B cell (primary cell): Measurements from ENCODE around the gene EIF3L. TPM values are rescaled to one million over a fixed set of nuclear protein-coding genes. Genes with fewer than 3 reads are reported as not detected.

Source experiments
- ATAC-seq: fragments of 200-7000 bp; cut with Tn5 transposase; one replicate; pipeline ENCODE4 v1.10.0; 2021; ENCODE audit warnings: low read depth, mild to moderate bottlenecking, moderate number of reproducible peaks, moderate library complexity
- CTCF ChIA-PET: fragments of 350-600 bp; sonication (Branson Sonifier 250); formaldehyde crosslinking; loops from one replicate; lab custom pipeline; 2021; ENCODE audit warnings: antibody characterized with exemption, inconsistent platforms; lab: Charles Lee
- POLR2A ChIA-PET: fragments of 350-600 bp; sonication (Branson Sonifier 250); formaldehyde crosslinking; loops from one replicate; lab custom pipeline; 2021; ENCODE audit warnings: antibody characterized with exemption; lab: Charles Lee
- DNase-seq: peaks from one replicate; pipeline ENCODE4 v3.0.0; 2013
- H2AFZ ChIP-seq: 2 replicates; pipeline ENCODE4 v1.6.1; 2012; ENCODE audit warnings: mild to moderate bottlenecking, low read depth, low read length; ENCODE audit not compliant: insufficient read depth, poor library complexity, severe bottlenecking
- H3K27ac ChIP-seq, 2 donors: 1 replicate in 1 of 2; 2 replicates in 1 of 2; pipeline ENCODE4 v1.5.1; 2012 to 2013; ENCODE audit warnings: low read length in 2 of 2, mild to moderate bottlenecking in 2 of 2, moderate library complexity in 1 of 2
- H3K27me3 ChIP-seq, 4 experiments: fragments of 200-600 bp in 1 of 4; sonication (generic) in 1 of 4; replicated peaks in 1 of 4; 1 replicate in 2 of 4; 2 replicates in 2 of 4; pipeline versions ENCODE4 v1.6.1 to v1.7.0; 2013 to 2016; ENCODE audit warnings: low read length in 3 of 4, mild to moderate bottlenecking in 2 of 4, mixed read lengths in 1 of 4, moderate library complexity in 1 of 4; ENCODE audit not compliant: insufficient read depth in 4 of 4, control insufficient read depth in 3 of 4; ENCODE audit errors: control extremely low read depth in 1 of 4
- H3K36me3 ChIP-seq, 2 experiments: replicated peaks in 1 of 2; 1 replicate in 1 of 2; 2 replicates in 1 of 2; pipeline versions ENCODE4 v1.6.1 to v1.7.1; 2013; ENCODE audit warnings: low read length in 1 of 2; ENCODE audit not compliant: insufficient read depth in 2 of 2, control insufficient read depth in 1 of 2; ENCODE audit errors: control extremely low read depth in 1 of 2, extremely low read depth in 1 of 2
- H3K4me1 ChIP-seq, 2 donors: fragments of 200-600 bp in 1 of 2; sonication (generic) in 1 of 2; 1 replicate in 1 of 2; 2 replicates in 1 of 2; pipeline versions ENCODE4 v1.5.1 to v1.6.1; 2013 to 2017; ENCODE audit warnings: low read length in 2 of 2; ENCODE audit not compliant: control insufficient read depth in 2 of 2, insufficient read depth in 2 of 2
- H3K4me2 ChIP-seq: replicated peaks from 2 replicates; pipeline ENCODE3; 2012; ENCODE audit warnings: mild to moderate bottlenecking, low read depth, low read length; ENCODE audit not compliant: poor library complexity, severe bottlenecking
- H3K4me3 ChIP-seq, 5 experiments: fragments of 200-600 bp in 1 of 5; sonication (generic) in 1 of 5; 1 replicate in 3 of 5; 2 replicates in 2 of 5; pipeline versions ENCODE4 v1.5.1 to v1.7.0; 2011 to 2016; ENCODE audit warnings: low read length in 4 of 5, mild to moderate bottlenecking in 4 of 5, low read depth in 2 of 5, control low read depth in 1 of 5, moderate library complexity in 1 of 5; ENCODE audit not compliant: insufficient read depth in 1 of 5; ENCODE audit errors: control extremely low read depth in 1 of 5, extremely low read depth in 1 of 5
- H3K79me2 ChIP-seq: fragments of 200-600 bp; sonication (generic); one replicate; pipeline ENCODE4 v1.6.0; 2016; ENCODE audit warnings: low read length; ENCODE audit not compliant: control insufficient read depth, insufficient read depth
- H3K9ac ChIP-seq: fragments of 200-600 bp; sonication (generic); 2 replicates; pipeline ENCODE4 v1.6.1; 2017; ENCODE audit warnings: mild to moderate bottlenecking, low read length, moderate library complexity
- H3K9me3 ChIP-seq, 3 donors: one replicate each; pipeline versions ENCODE4 v1.6.1 to v1.7.1; 2013; ENCODE audit warnings: low read length in 2 of 3; ENCODE audit not compliant: control insufficient read depth in 2 of 3, insufficient read depth in 1 of 3; ENCODE audit errors: control extremely low read depth in 1 of 3
- H4K20me1 ChIP-seq: 2 replicates; pipeline ENCODE4 v1.6.0; 2012; ENCODE audit warnings: mild to moderate bottlenecking, low read length; ENCODE audit not compliant: insufficient read depth, control insufficient read depth, poor library complexity, severe bottlenecking
- H3K27ac Mint-ChIP-seq: one replicate; pipeline ENCODE4 v1.8.0; 2021; ENCODE audit warnings: mixed read lengths
- H3K27me3 Mint-ChIP-seq: one replicate; pipeline ENCODE4 v1.8.0; 2021; ENCODE audit warnings: mixed read lengths
- H3K4me1 Mint-ChIP-seq: one replicate; pipeline ENCODE4 v1.8.0; 2021; ENCODE audit warnings: mixed read lengths
- H3K4me3 Mint-ChIP-seq: one replicate; pipeline ENCODE4 v1.8.0; 2021; ENCODE audit warnings: mixed read lengths
- H3K9me3 Mint-ChIP-seq: one replicate; pipeline ENCODE4 v1.8.0; 2022; ENCODE audit warnings: mixed read lengths; ENCODE audit not compliant: insufficient read depth
- EZH2 ChIP-seq: IDR thresholded peaks from 2 replicates; pipeline ENCODE4 v1.6.1; 2012; ENCODE audit warnings: borderline replicate concordance, low read depth, mild to moderate bottlenecking, moderate library complexity, low read length; ENCODE audit not compliant: insufficient read depth, poor library complexity, severe bottlenecking
- WGBS: methylation state at CpG from one replicate; pipeline ENCODE4 v1.1.5; 2013; ENCODE audit warnings: missing lambda C conversion rate; ENCODE audit not compliant: insufficient coverage; 5-methylcytosine and 5-hydroxymethylcytosine counted together
- intact Hi-C: fragments of 100-400 bp; cut with micrococcal nuclease; formaldehyde crosslinking; loops from one replicate; pipeline ENCODE4 v1.10.0; 2022
- polyA plus RNA-seq: library from polyadenylated mRNA; depleted of rRNA; stranded (reverse); fragments of >200 nt; gene quantifications from 2 replicates; pipeline ENCODE4 v1.2.3, GENCODE V29; 2012
- total RNA-seq, 2 donors: library from RNA; stranded (reverse); fragments of 120-200 nt in 1 of 2; gene quantifications; 1 replicate in 1 of 2; 2 replicates in 1 of 2; pipeline versions ENCODE4 v1.2.3 to v1.2.4, GENCODE V29; 2013 to 2022
- TF ChIP-seq, protein P1 (sequence below): fragments of 200-600 bp; IDR thresholded peaks from one replicate; pipeline ENCODE4 v1.8.0; 2022; ENCODE audit warnings: antibody characterized with exemption, mild to moderate bottlenecking

EIF3L gene
- total and polyA plus RNA-seq, 2 donors (not counting 1 experiment from before 2014, with no cell fraction given), result 430 to 560 TPM

DNA sequence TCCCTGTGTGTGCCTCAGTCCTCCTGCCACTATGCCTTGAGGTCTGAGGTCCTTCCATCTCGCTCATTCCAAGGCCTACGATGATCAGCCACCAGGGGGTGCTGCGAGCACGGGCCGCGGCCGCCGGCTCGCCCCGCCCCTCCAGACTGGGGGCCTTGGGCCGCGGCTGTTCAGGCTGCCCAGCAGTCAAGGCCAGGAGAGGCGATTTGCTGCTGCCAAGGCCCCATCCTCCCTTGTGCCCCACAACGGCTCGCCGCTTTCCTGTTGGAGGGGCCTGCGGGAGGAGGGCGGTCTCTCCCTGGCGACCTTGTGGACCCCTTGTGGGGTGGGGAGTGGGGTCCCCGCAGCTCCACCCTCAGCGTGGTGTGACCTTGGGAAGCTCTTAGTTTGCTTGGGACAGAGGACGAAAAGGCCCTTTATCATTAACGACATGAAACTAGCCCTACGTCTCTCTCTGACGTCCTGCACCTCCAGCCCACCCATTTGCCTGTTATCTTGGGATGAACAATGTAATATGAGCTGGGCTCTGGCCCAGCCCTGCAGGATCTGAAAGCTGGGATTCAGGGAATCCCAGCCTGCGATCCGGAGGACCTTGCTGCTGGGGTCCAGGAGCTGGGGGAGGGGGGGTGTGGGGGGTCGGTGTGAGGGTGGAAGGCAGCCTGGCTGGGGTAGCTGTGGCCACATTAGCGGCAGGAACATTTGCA lies 31.4 kb upstream of the EIF3L start:
- WGBS, result 3% methylated on average over 18 of the region's 29 CpGs
- peaks cover 10% of the 10 kb centered on the region for H3K4me1 Mint-ChIP-seq
- H3K36me3 ChIP-seq, result no peaks in the 10 kb centered on the region
- ATAC-seq (peak; percentile 90), DNase-seq (peak; percentile 86)
- peak overlapping the region; percentile 82 for H3K4me3 Mint-ChIP-seq
- no peaks in the 10 kb centered on the region for H3K79me2 ChIP-seq
- peaks cover 19 to 20% of the 10 kb centered on the region in 2 donors for H3K4me1 ChIP-seq
- H3K4me3 ChIP-seq, result peak overlapping the region in 4 of 5 experiments; percentile 29 to 51 (median 40)
- peaks cover 0 to 4% (median 0%) of the 10 kb centered on the region in 3 donors for H3K9me3 ChIP-seq
- no peaks in the 10 kb centered on the region for H4K20me1 ChIP-seq
- no peak overlapping the region for H3K27ac Mint-ChIP-seq
- no peak for TF ChIP-seq EZH2
- TF ChIP-seq, protein P1, sequence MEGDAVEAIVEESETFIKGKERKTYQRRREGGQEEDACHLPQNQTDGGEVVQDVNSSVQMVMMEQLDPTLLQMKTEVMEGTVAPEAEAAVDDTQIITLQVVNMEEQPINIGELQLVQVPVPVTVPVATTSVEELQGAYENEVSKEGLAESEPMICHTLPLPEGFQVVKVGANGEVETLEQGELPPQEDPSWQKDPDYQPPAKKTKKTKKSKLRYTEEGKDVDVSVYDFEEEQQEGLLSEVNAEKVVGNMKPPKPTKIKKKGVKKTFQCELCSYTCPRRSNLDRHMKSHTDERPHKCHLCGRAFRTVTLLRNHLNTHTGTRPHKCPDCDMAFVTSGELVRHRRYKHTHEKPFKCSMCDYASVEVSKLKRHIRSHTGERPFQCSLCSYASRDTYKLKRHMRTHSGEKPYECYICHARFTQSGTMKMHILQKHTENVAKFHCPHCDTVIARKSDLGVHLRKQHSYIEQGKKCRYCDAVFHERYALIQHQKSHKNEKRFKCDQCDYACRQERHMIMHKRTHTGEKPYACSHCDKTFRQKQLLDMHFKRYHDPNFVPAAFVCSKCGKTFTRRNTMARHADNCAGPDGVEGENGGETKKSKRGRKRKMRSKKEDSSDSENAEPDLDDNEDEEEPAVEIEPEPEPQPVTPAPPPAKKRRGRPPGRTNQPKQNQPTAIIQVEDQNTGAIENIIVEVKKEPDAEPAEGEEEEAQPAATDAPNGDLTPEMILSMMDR, result peak; percentile 90
- peak overlapping the region; percentile 86 for H3K4me2 ChIP-seq
- peak overlapping the region; percentile 95 for H2AFZ ChIP-seq
- H3K27me3 ChIP-seq, result peaks cover 0 to 44% (median 9%) of the 10 kb centered on the region in 4 experiments
- ChIA-PET POLR2A (interaction anchor here (0.6 to 0.9 kb wide), 2 partner anchors 13 to 46 kb away, joined by 3 to 4 read pairs; a partner anchor contains a TSS), CTCF (interaction anchor here (0.6 to 6.0 kb wide), 25 partner anchors 9 to 949 kb away, joined by 3 to 177 read pairs (median 5); partner anchors contain the start of genes ANKRD54, C22orf23, EIF3L and GCAT)
- H3K27me3 Mint-ChIP-seq, result peaks cover 19% of the 10 kb centered on the region
- intact Hi-C loops, result loop anchor here (1.0 to 5.0 kb wide), 2 partner anchors 45 to 134 kb away; partner anchors contain the start of genes C22orf23 and POLR2F
- H3K9ac ChIP-seq, result peak overlapping the region; percentile 64
- no peaks in the 10 kb centered on the region for H3K9me3 Mint-ChIP-seq
- no peak overlapping the region for H3K27ac ChIP-seq
